BLaER1 (cell line): ENCODE results near the gene GALNT18.

ENCODE experiments used
- H3K27ac ChIP-seq: shearing (Covaris generic); formaldehyde crosslinking; 2 replicates; pipeline ENCODE4 v1.8.1; 2022
- H3K27me3 ChIP-seq: shearing (Covaris generic); formaldehyde crosslinking; 2 replicates; pipeline ENCODE4 v1.8.1; 2022
- H3K36me3 ChIP-seq: shearing (Covaris generic); formaldehyde crosslinking; 2 replicates; pipeline ENCODE4 v1.8.1; 2022
- H3K4me1 ChIP-seq: shearing (Covaris generic); formaldehyde crosslinking; 2 replicates; pipeline ENCODE4 v1.8.1; 2022
- H3K4me2 ChIP-seq: shearing (Covaris generic); formaldehyde crosslinking; 2 replicates; pipeline ENCODE4 v1.8.1; 2022
- H3K4me3 ChIP-seq: shearing (Covaris generic); formaldehyde crosslinking; 2 replicates; pipeline ENCODE4 v1.8.1; 2022
- H3K9ac ChIP-seq: shearing (Covaris generic); formaldehyde crosslinking; 2 replicates; pipeline ENCODE4 v1.8.1; 2022
- H3K9me3 ChIP-seq: shearing (Covaris generic); formaldehyde crosslinking; 2 replicates; pipeline ENCODE4 v1.8.1; 2022
- H4K20me1 ChIP-seq: shearing (Covaris generic); formaldehyde crosslinking; 2 replicates; pipeline ENCODE4 v1.8.1; 2022
- Cebpa-rat ChIP-seq: shearing (Covaris generic); IDR thresholded peaks from 2 replicates; pipeline ENCODE4 v1.8.1; 2022

Gene GALNT18

DNA sequence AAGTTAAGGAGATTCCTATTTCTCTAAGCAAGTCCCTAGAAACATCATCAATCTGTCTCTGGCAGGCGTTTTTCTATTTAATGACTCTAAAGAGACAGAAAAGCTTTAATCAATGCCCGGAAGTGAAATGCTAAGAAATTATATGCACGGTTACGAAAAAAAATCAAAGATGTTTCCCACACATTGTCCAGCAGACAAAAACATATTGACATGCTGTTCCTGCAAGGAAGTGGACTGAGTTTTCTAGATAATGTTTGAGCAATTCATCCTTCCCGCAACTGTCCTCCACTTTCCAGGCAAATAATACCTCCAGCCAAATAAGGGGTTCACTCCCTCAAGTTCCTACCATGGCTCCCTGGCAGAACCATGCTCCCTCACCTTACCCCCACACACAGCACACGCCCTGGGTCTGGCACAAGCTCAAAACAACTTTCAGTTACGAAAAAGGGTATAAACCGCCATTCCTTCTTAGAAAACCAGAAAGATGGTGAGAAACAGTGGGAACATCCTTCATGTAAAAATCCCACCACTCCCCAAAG is 29.6 kb downstream of the GALNT18 start:
- Histone ChIP-seq H3K9me3 (no peaks in the 10 kb centered on the region), H3K4me2 (no peak overlapping the region), H3K27me3 (no peaks in the 10 kb centered on the region), H4K20me1 (no peaks in the 10 kb centered on the region), H3K9ac (no peak overlapping the region), H3K4me1 (peaks cover 18% of the 10 kb centered on the region), H3K4me3 (no peak overlapping the region), H3K27ac (no peak overlapping the region), H3K36me3 (no peaks in the 10 kb centered on the region)
- TF ChIP-seq Cebpa-rat: no peak

DNA sequence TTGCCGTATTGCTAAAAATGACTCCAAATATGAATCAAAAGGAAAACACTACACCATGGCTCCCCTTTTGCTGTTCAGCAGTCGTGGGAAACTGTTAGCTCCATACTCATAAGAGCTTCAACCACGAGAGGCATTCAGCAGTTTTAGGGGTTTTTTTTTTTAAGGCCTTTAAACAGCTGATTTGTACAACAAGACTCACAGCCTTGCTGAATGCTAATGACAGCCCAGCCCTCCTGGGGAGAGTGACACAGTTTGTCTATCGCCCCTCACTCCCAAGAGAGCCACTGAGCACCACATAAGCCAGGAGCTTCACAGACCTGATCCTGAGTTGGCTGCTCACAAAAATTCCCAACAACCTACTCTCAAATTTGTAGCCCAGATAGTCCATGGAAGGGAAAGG is 32.4 kb downstream of the GALNT18 start:
- Histone ChIP-seq H3K4me2 (peak overlapping the region; percentile 66), H3K27me3 (no peaks in the 10 kb centered on the region), H3K36me3 (no peaks in the 10 kb centered on the region), H4K20me1 (no peaks in the 10 kb centered on the region), H3K27ac (no peak overlapping the region), H3K9me3 (no peaks in the 10 kb centered on the region), H3K4me3 (no peak overlapping the region), H3K4me1 (peaks cover 18% of the 10 kb centered on the region), H3K9ac (no peak overlapping the region)
- no peak for TF ChIP-seq Cebpa-rat

DNA sequence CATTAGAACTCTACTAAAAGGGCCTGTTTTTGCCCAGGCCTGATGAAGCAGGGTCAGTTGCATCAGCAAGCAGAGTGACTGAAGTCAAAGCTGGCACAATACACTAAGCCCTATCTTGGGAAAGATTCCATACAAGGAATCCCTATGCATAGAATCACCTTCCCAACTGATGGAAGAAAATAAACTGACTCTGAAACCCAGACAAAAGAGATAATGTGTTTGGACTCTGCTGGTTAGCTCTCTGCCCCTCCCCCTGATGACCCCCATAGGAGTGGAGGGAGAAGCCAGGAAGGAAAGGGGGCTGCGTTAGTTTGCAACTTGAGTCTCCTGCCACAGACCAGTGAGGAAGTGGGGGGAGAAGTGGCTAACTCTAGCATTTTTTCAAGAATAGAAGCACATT is 32.9 kb downstream of the GALNT18 start:
- Histone ChIP-seq H3K27me3 (no peaks in the 10 kb centered on the region), H3K4me1 (peaks cover 18% of the 10 kb centered on the region), H3K4me2 (peak overlapping the region; percentile 66), H3K9ac (no peak overlapping the region), H3K9me3 (no peaks in the 10 kb centered on the region), H3K36me3 (no peaks in the 10 kb centered on the region), H4K20me1 (no peaks in the 10 kb centered on the region), H3K4me3 (no peak overlapping the region), H3K27ac (no peak overlapping the region)
- TF ChIP-seq Cebpa-rat: no peak

DNA sequence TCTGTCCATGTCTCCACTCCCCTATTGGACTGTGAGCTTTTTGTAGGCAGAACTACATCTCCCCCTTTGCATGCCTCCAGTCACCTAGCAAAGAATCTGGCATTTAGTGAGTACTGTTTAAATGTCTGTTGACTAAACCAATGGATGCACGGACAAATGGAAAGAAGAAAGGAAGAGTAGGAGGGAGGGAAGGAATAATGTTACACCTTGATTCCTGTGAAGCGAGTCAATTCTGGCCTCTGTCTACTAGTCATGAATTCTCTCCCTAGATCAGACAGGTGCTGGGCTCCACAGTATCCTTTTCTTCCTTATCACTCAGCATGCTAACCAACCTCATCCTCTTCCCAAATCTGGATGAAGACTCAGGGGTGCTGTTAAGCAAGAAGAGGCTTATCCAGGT is 33.6 kb downstream of the GALNT18 start:
- no peak overlapping the region for H3K4me3 ChIP-seq
- no peaks in the 10 kb centered on the region for H3K9me3 ChIP-seq
- H3K27ac ChIP-seq: no peak overlapping the region
- H4K20me1 ChIP-seq: no peaks in the 10 kb centered on the region
- H3K9ac ChIP-seq: no peak overlapping the region
- H3K4me1 ChIP-seq: peaks cover 18% of the 10 kb centered on the region
- no peak for TF ChIP-seq Cebpa-rat
- no peak overlapping the region for H3K4me2 ChIP-seq
- H3K36me3 ChIP-seq: no peaks in the 10 kb centered on the region
- no peaks in the 10 kb centered on the region for H3K27me3 ChIP-seq

DNA sequence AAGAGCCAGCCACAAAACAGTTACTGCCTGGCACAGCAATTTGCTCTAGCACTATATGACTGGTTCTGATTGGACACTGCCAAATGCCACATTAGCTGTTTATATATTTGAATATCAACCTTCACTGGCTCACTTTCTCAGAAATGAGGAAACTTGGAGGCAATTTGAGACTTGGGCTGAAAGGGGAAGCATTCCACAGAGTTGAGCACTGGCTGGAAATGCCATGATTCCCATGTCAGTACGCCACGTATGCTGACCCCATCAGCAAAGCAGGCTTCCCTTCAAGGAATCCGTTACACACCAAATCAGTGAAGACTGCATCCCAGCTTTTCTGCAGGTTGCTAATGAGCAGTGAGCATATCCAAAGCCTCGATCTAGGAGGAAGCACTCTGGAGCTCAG is 34.7 kb downstream of the GALNT18 start:
- Histone ChIP-seq H4K20me1 (no peaks in the 10 kb centered on the region), H3K27me3 (no peaks in the 10 kb centered on the region), H3K27ac (no peak overlapping the region), H3K9me3 (no peaks in the 10 kb centered on the region), H3K36me3 (no peaks in the 10 kb centered on the region), H3K4me3 (no peak overlapping the region), H3K4me2 (no peak overlapping the region), H3K4me1 (peaks cover 18% of the 10 kb centered on the region), H3K9ac (no peak overlapping the region)
- TF ChIP-seq Cebpa-rat: no peak

DNA sequence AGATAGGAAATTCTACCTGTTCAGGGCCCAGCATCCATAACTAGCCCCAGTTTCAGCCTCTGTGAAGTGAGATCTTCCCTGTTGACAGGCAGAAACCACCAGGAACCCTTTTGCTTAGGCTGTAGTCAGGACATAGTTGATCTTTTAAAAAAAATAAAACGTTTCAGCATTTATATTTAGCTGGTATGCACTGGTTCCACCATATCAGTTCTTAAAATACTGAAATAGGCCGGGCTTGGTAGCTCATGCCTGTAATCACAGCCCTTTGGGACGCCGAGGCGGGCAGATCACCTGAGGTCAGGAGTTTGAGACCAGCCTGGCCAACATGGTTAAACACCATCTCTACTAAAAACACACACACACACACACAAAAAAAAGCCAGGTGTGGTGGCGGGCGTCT is 35.3 kb downstream of the GALNT18 start:
- no peak for TF ChIP-seq Cebpa-rat
- H3K4me2 ChIP-seq: no peak overlapping the region
- H3K9ac ChIP-seq: no peak overlapping the region
- peaks cover 18% of the 10 kb centered on the region for H3K4me1 ChIP-seq
- no peaks in the 10 kb centered on the region for H3K36me3 ChIP-seq
- no peaks in the 10 kb centered on the region for H4K20me1 ChIP-seq
- H3K9me3 ChIP-seq: no peaks in the 10 kb centered on the region
- H3K27me3 ChIP-seq: no peaks in the 10 kb centered on the region
- H3K4me3 ChIP-seq: no peak overlapping the region
- H3K27ac ChIP-seq: no peak overlapping the region

DNA sequence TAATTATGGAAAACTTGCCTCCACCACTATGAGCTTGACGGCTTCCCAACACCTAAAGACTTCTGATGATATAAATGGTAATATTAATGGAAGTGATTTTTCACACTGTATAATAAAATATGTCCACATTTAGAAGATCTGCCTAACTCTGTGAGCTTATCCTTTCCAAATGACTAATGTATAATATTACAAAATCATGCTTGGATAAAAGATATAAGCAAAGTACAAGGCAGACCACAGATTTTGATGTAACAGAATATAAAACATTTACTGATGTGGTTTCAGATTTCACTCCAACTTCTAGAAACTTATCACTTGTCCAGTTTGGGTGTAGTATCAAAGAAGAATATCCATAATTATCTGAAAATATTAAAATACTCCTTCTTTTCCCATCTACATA is 36.9 kb downstream of the GALNT18 start:
- Histone ChIP-seq H3K27me3 (no peaks in the 10 kb centered on the region), H3K27ac (no peak overlapping the region), H3K36me3 (no peaks in the 10 kb centered on the region), H4K20me1 (no peaks in the 10 kb centered on the region), H3K4me2 (no peak overlapping the region), H3K4me3 (no peak overlapping the region), H3K9me3 (no peaks in the 10 kb centered on the region), H3K9ac (no peak overlapping the region), H3K4me1 (peaks cover 15% of the 10 kb centered on the region)
- no peak for TF ChIP-seq Cebpa-rat

DNA sequence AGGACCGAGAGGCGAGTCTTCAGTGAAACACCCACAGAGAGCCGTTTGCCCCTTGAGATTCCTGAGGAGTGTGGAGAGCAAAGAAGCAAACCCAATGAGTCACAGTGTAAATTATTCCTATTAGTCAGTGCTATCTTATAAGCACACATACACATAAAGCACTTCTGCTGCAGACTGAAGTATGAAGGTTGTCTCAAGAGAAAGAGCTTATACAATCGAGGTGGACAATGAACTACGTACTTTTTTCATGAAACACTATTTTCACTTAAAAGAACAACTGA is 37.3 kb downstream of the GALNT18 start:
- Histone ChIP-seq H4K20me1 (no peaks in the 10 kb centered on the region), H3K4me1 (peaks cover 10% of the 10 kb centered on the region), H3K9ac (no peak overlapping the region), H3K9me3 (no peaks in the 10 kb centered on the region), H3K27me3 (no peaks in the 10 kb centered on the region), H3K27ac (no peak overlapping the region), H3K4me3 (no peak overlapping the region), H3K36me3 (no peaks in the 10 kb centered on the region), H3K4me2 (no peak overlapping the region)
- no peak for TF ChIP-seq Cebpa-rat

DNA sequence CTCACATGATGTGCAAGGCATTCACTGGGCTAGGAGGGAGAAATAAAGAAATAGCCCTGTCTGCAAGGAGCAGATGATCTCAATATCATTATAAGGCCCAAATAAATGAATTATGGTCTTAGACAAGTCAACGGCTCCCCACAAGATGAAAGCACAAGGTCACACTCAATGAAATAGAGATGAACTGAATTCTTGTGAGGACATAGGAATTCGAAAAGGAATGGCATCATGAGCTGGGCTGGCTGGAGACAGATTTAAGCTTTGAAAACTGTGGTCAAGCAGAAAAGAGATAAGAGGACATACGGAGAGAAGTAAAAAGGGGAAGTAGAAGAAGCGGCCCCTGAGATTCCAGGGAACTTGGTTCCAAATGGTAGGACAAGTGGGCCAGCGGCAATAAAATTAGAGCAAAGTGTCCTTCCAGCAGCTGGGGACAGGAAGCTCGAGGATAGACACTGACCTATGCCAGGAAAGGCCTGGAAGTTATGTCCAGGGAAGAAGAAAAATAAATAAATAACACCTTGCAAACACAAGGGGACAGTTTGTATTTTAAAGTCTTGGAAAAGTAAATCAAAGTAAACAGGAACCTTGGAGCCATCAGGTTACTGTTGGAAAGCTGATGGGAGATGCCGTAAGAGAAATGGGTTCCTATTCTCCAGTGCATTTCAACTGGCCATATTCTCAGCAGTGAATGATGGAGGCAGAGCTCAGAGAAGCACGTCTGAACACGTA is 37.8 kb downstream of the GALNT18 start:
- Histone ChIP-seq H4K20me1 (no peaks in the 10 kb centered on the region), H3K9me3 (no peaks in the 10 kb centered on the region), H3K4me1 (peaks cover 5% of the 10 kb centered on the region), H3K4me3 (no peak overlapping the region), H3K9ac (no peak overlapping the region), H3K36me3 (no peaks in the 10 kb centered on the region), H3K27ac (no peak overlapping the region), H3K27me3 (no peaks in the 10 kb centered on the region), H3K4me2 (no peak overlapping the region)
- TF ChIP-seq Cebpa-rat: no peak

DNA sequence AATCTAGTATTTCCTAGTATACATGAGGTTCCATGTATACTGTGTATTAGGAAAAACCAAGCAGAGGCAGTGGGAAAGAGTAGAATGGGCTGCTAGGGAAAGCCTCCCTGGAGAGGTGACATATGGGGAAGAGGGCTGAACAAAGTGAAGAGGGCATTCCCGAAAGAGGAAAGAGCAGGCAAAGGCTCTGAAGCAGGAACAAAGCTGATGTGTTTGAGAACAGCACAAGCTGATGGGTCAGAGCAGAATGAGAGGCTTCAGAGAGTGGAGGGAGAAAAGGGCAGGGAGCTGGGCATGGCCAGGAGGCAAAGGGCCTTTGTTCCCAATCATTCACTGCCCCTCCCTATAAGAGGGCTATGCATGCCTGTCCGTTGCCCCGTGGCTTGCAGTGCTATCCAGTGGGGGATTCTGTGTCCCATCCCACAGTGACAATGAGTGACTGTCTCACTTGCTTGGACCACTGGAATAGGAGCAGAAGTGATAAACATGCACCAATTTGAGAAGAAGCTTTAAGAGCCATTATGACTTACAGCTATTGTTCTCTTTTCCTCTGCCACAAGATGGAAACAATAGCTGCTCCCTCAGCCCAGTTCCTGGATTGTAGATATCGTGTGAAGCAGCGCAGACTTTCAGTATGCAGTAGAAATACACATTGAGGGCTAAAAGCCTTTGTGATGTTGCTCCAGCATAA is 39.6 kb downstream of the GALNT18 start:
- Histone ChIP-seq H3K4me2 (no peak overlapping the region), H3K27ac (no peak overlapping the region), H3K4me1 (no peaks in the 10 kb centered on the region), H3K27me3 (no peaks in the 10 kb centered on the region), H3K9me3 (no peaks in the 10 kb centered on the region), H4K20me1 (no peaks in the 10 kb centered on the region), H3K9ac (no peak overlapping the region), H3K4me3 (no peak overlapping the region), H3K36me3 (no peaks in the 10 kb centered on the region)
- TF ChIP-seq Cebpa-rat: no peak
